GM23338 (cell line): ENCODE results near the gene DDX46. TPM values are rescaled to one million over a fixed set of nuclear protein-coding genes. Genes with fewer than 3 reads are reported as not detected.
"Not testable (repeated sequence)": the region's sequence is repeated elsewhere in the genome, so short reads cannot be mapped to it uniquely, and the experiment has no call there.

Experiments
- ATAC-seq: fragments of 200-7000 bp; cut with Tn5 transposase; 3 replicates; pipeline ENCODE4 v1.9.1; 2020
- DNase-seq: peaks from one replicate; pipeline ENCODE4 v3.0.0-alpha.2; 2015; ENCODE audit warnings: low spot score
- H2AFZ ChIP-seq: fragments of 200-600 bp; sonication (generic); 2 replicates; pipeline ENCODE4 v1.8.0; 2016; ENCODE audit warnings: antibody characterized with exemption, mild to moderate bottlenecking, moderate library complexity
- H3F3A ChIP-seq: fragments of 200-600 bp; sonication (generic); replicated peaks from 2 replicates; pipeline ENCODE4 v1.8.0; 2017; ENCODE audit warnings: antibody characterized with exemption, mixed run types, low read depth
- H3K27ac ChIP-seq: fragments of 200-600 bp; sonication (generic); 2 replicates; pipeline ENCODE4 v1.6.1; 2016; ENCODE audit warnings: low read depth
- H3K27me3 ChIP-seq: fragments of 200-600 bp; sonication (generic); 2 replicates; pipeline ENCODE4 v1.8.0; 2016; ENCODE audit warnings: mild to moderate bottlenecking, mixed run types, moderate library complexity; ENCODE audit not compliant: insufficient read depth
- H3K36me3 ChIP-seq: fragments of 200-600 bp; sonication (generic); 2 replicates; pipeline ENCODE4 v1.8.0; 2016; ENCODE audit warnings: mild to moderate bottlenecking; ENCODE audit not compliant: insufficient read depth
- H3K4me1 ChIP-seq: fragments of 200-600 bp; sonication (generic); 2 replicates; pipeline ENCODE4 v1.8.0; 2016; ENCODE audit warnings: mild to moderate bottlenecking, moderate library complexity; ENCODE audit not compliant: insufficient read depth
- H3K4me2 ChIP-seq: fragments of 200-600 bp; sonication (generic); 2 replicates; pipeline ENCODE4 v1.7.1; 2017; ENCODE audit warnings: mixed run types
- H3K4me3 ChIP-seq: fragments of 200-600 bp; sonication (generic); 2 replicates; pipeline ENCODE4 v1.6.1; 2016; ENCODE audit warnings: mixed run types
- H3K79me2 ChIP-seq: fragments of 200-600 bp; sonication (generic); replicated peaks from 2 replicates; pipeline ENCODE4 v1.8.0; 2017; ENCODE audit warnings: mild to moderate bottlenecking; ENCODE audit not compliant: insufficient read depth
- H3K9me2 ChIP-seq: fragments of 200-600 bp; sonication (generic); 2 replicates; pipeline ENCODE4 v1.8.0; 2017; ENCODE audit not compliant: insufficient read depth
- H4K20me1 ChIP-seq: fragments of 200-600 bp; sonication (generic); replicated peaks from 2 replicates; pipeline ENCODE4 v1.8.0; 2017; ENCODE audit warnings: mild to moderate bottlenecking; ENCODE audit not compliant: insufficient read depth
- H3K27ac Mint-ChIP-seq: 2 replicates; pipeline ENCODE4 v1.8.0; 2020; ENCODE audit warnings: inconsistent platforms, mild to moderate bottlenecking, moderate library complexity, mixed read lengths
- H3K27me3 Mint-ChIP-seq: 3 replicates; pipeline ENCODE4 v1.8.0; 2022; ENCODE audit warnings: low read depth, mild to moderate bottlenecking, moderate library complexity, mixed read lengths, inconsistent platforms; ENCODE audit not compliant: insufficient read depth, poor library complexity
- H3K36me3 Mint-ChIP-seq: 3 replicates; pipeline ENCODE4 v1.8.0; 2021; ENCODE audit warnings: low read depth, mild to moderate bottlenecking, inconsistent platforms, moderate library complexity, mixed read lengths
- H3K4me1 Mint-ChIP-seq: 3 replicates; pipeline ENCODE4 v1.8.0; 2020; ENCODE audit warnings: mild to moderate bottlenecking, inconsistent platforms, mixed read lengths
- H3K4me3 Mint-ChIP-seq: 3 replicates; pipeline ENCODE4 v1.8.0; 2021; ENCODE audit warnings: moderate library complexity, mild to moderate bottlenecking, inconsistent platforms, mixed read lengths
- H3K9me3 Mint-ChIP-seq: 3 replicates; pipeline ENCODE4 v1.8.0; 2020; ENCODE audit warnings: moderate library complexity, mild to moderate bottlenecking, inconsistent platforms, mixed read lengths
- CREB1 ChIP-seq: fragments of 250-450 bp; sonication (Bioruptor Pico); IDR thresholded peaks from 2 replicates; pipeline ENCODE4 v1.5.0; 2020; ENCODE audit warnings: low read depth, mild to moderate bottlenecking, moderate library complexity
- EZH2 ChIP-seq: fragments of 200-600 bp; sonication (generic); IDR thresholded peaks from one replicate; pipeline ENCODE4 v1.8.0; 2017; ENCODE audit warnings: antibody characterized with exemption, mild to moderate bottlenecking, low read depth; ENCODE audit not compliant: unreplicated experiment
- EZH2phosphoT487 ChIP-seq: fragments of 200-600 bp; sonication (generic); IDR thresholded peaks from one replicate; pipeline ENCODE4 v1.8.1; 2018; ENCODE audit warnings: antibody characterized with exemption; ENCODE audit not compliant: unreplicated experiment
- JUNB ChIP-seq: IDR thresholded peaks from one replicate; pipeline ENCODE4 v1.6.1; 2016; ENCODE audit warnings: antibody characterized with exemption; ENCODE audit not compliant: unreplicated experiment
- NANOG ChIP-seq: IDR thresholded peaks from 2 replicates; pipeline ENCODE4 v1.6.1; 2016; ENCODE audit warnings: antibody characterized with exemption, borderline replicate concordance
- POLR2AphosphoS5 ChIP-seq: IDR thresholded peaks from 2 replicates; pipeline ENCODE4 v1.6.1; 2016; ENCODE audit warnings: antibody characterized with exemption, low read depth
- STAT1 ChIP-seq: IDR thresholded peaks from one replicate; pipeline ENCODE4 v1.6.1; 2016; ENCODE audit warnings: antibody characterized with exemption; ENCODE audit not compliant: unreplicated experiment
- polyA plus RNA-seq: library from polyadenylated mRNA; unstranded; fragments of >200 nt; fragmentation: Nextera tagmentation; extraction: Ambion mirVana; gene quantifications from 2 replicates; pipeline ENCODE4 v1.2.1, GENCODE V29; 2016
- total RNA-seq: library from RNA; depleted of rRNA; stranded (reverse); fragments of >200 nt; shearing (Covaris generic); gene quantifications from 2 replicates; pipeline ENCODE4 v1.2.3, GENCODE V29; 2014
- TF ChIP-seq, protein P1 (sequence below): fragments of 250-450 bp; sonication (Bioruptor Pico); IDR thresholded peaks from 2 replicates; pipeline ENCODE4 v1.5.0; 2020; ENCODE audit warnings: mild to moderate bottlenecking, moderate library complexity
- TF ChIP-seq, protein P2 (sequence below), 2 experiments: fragments of 200-600 bp in 1 of 2; sonication (generic) in 1 of 2; conservative IDR thresholded peaks; 2 replicates each; pipeline versions ENCODE4 v1.5.1 to v1.6.1; 2016 to 2017; ENCODE audit warnings: antibody characterized with exemption in 2 of 2, low read depth in 2 of 2, mild to moderate bottlenecking in 2 of 2, moderate library complexity in 1 of 2
- TF ChIP-seq, protein P3 (sequence below): IDR thresholded peaks from 2 replicates; pipeline ENCODE4 v1.6.1; 2016; ENCODE audit warnings: antibody characterized with exemption

Gene DDX46
- total and polyA plus RNA-seq, 2 experiments from 2014 or later: 85.6 to 91.4 TPM

DNA sequence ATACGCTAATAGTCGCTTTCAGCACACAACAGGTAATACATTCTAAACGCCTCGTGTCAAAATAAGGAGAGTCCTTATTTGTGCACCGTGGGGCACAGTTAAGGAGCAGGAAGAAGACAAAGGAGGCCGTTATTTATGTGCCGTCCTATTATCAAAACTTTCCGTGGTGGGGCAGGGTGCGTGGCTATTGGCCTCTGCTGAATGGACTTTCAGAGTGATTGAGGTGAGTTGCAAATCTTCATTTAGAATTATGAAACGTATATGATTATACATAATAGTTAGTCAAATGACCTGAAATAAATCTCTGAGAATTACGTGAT lies 88.0 kb downstream of the DDX46 start:
- Mint-ChIP-seq H3K27ac (peak overlapping the region; percentile 87), H3K36me3 (peaks cover 8% of the 10 kb centered on the region; the same call in 2 of the 3 replicates), H3K4me1 (peaks cover 2% of the 10 kb centered on the region), H3K9me3 (no peaks in the 10 kb centered on the region), H3K4me3 (peak overlapping the region; percentile 87), H3K27me3 (peaks cover 14% of the 10 kb centered on the region)
- H3K36me3 ChIP-seq: no peaks in the 10 kb centered on the region; the same call in 1 of the 2 replicates
- H3K79me2 ChIP-seq: peaks cover 19% of the 10 kb centered on the region
- H3K4me3 ChIP-seq: peak overlapping the region; percentile 85
- peaks cover 30% of the 10 kb centered on the region for H3F3A ChIP-seq
- H2AFZ ChIP-seq: peak overlapping the region; percentile 81
- H3K4me1 ChIP-seq: peaks cover 8% of the 10 kb centered on the region; the same call in 1 of the 2 replicates
- DNase-seq (no peak), ATAC-seq (peak; percentile 1)
- no peaks in the 10 kb centered on the region for H3K27me3 ChIP-seq
- peak overlapping the region; percentile 88 for H3K4me2 ChIP-seq
- H3K27ac ChIP-seq: peak overlapping the region; percentile 88
- H3K9me2 ChIP-seq: no peaks in the 10 kb centered on the region
- H4K20me1 ChIP-seq: 0 out of 2 replicates have a peak, but pooled peaks cover 8% of the 10 kb centered on the region
- TF ChIP-seq CREB1 (CRISPR knock-in tag) (no peak), STAT1 (no peak), JUNB (no peak), NANOG (no peak), EZH2phosphoT487 (no peak), EZH2 (no peak), POLR2AphosphoS5 (no peak)
- TF ChIP-seq, protein P1, sequence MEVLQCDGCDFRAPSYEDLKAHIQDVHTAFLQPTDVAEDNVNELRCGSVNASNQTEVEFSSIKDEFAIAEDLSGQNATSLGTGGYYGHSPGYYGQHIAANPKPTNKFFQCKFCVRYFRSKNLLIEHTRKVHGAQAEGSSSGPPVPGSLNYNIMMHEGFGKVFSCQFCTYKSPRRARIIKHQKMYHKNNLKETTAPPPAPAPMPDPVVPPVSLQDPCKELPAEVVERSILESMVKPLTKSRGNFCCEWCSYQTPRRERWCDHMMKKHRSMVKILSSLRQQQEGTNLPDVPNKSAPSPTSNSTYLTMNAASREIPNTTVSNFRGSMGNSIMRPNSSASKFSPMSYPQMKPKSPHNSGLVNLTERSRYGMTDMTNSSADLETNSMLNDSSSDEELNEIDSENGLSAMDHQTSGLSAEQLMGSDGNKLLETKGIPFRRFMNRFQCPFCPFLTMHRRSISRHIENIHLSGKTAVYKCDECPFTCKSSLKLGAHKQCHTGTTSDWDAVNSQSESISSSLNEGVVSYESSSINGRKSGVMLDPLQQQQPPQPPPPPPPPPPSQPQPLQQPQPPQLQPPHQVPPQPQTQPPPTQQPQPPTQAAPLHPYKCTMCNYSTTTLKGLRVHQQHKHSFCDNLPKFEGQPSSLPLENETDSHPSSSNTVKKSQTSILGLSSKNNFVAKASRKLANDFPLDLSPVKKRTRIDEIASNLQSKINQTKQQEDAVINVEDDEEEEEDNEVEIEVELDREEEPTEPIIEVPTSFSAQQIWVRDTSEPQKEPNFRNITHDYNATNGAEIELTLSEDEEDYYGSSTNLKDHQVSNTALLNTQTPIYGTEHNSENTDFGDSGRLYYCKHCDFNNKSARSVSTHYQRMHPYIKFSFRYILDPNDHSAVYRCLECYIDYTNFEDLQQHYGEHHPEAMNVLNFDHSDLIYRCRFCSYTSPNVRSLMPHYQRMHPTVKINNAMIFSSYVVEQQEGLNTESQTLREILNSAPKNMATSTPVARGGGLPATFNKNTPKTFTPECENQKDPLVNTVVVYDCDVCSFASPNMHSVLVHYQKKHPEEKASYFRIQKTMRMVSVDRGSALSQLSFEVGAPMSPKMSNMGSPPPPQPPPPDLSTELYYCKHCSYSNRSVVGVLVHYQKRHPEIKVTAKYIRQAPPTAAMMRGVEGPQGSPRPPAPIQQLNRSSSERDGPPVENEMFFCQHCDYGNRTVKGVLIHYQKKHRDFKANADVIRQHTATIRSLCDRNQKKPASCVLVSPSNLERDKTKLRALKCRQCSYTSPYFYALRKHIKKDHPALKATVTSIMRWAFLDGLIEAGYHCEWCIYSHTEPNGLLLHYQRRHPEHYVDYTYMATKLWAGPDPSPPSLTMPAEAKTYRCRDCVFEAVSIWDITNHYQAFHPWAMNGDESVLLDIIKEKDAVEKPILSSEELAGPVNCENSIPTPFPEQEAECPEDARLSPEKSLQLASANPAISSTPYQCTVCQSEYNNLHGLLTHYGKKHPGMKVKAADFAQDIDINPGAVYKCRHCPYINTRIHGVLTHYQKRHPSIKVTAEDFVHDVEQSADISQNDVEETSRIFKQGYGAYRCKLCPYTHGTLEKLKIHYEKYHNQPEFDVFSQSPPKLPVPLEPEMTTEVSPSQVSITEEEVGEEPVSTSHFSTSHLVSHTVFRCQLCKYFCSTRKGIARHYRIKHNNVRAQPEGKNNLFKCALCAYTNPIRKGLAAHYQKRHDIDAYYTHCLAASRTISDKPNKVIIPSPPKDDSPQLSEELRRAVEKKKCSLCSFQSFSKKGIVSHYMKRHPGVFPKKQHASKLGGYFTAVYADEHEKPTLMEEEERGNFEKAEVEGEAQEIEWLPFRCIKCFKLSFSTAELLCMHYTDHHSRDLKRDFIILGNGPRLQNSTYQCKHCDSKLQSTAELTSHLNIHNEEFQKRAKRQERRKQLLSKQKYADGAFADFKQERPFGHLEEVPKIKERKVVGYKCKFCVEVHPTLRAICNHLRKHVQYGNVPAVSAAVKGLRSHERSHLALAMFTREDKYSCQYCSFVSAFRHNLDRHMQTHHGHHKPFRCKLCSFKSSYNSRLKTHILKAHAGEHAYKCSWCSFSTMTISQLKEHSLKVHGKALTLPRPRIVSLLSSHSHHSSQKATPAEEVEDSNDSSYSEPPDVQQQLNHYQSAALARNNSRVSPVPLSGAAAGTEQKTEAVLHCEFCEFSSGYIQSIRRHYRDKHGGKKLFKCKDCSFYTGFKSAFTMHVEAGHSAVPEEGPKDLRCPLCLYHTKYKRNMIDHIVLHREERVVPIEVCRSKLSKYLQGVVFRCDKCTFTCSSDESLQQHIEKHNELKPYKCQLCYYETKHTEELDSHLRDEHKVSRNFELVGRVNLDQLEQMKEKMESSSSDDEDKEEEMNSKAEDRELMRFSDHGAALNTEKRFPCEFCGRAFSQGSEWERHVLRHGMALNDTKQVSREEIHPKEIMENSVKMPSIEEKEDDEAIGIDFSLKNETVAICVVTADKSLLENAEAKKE (CRISPR knock-in tag): no peak
- TF ChIP-seq, protein P2, sequence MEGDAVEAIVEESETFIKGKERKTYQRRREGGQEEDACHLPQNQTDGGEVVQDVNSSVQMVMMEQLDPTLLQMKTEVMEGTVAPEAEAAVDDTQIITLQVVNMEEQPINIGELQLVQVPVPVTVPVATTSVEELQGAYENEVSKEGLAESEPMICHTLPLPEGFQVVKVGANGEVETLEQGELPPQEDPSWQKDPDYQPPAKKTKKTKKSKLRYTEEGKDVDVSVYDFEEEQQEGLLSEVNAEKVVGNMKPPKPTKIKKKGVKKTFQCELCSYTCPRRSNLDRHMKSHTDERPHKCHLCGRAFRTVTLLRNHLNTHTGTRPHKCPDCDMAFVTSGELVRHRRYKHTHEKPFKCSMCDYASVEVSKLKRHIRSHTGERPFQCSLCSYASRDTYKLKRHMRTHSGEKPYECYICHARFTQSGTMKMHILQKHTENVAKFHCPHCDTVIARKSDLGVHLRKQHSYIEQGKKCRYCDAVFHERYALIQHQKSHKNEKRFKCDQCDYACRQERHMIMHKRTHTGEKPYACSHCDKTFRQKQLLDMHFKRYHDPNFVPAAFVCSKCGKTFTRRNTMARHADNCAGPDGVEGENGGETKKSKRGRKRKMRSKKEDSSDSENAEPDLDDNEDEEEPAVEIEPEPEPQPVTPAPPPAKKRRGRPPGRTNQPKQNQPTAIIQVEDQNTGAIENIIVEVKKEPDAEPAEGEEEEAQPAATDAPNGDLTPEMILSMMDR (conservative IDR thresholded peaks at IDR 0.05; ENCODE audit: low read depth in 2 of 2): no peak
- TF ChIP-seq, protein P3, sequence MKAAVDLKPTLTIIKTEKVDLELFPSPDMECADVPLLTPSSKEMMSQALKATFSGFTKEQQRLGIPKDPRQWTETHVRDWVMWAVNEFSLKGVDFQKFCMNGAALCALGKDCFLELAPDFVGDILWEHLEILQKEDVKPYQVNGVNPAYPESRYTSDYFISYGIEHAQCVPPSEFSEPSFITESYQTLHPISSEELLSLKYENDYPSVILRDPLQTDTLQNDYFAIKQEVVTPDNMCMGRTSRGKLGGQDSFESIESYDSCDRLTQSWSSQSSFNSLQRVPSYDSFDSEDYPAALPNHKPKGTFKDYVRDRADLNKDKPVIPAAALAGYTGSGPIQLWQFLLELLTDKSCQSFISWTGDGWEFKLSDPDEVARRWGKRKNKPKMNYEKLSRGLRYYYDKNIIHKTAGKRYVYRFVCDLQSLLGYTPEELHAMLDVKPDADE: no peak

DNA sequence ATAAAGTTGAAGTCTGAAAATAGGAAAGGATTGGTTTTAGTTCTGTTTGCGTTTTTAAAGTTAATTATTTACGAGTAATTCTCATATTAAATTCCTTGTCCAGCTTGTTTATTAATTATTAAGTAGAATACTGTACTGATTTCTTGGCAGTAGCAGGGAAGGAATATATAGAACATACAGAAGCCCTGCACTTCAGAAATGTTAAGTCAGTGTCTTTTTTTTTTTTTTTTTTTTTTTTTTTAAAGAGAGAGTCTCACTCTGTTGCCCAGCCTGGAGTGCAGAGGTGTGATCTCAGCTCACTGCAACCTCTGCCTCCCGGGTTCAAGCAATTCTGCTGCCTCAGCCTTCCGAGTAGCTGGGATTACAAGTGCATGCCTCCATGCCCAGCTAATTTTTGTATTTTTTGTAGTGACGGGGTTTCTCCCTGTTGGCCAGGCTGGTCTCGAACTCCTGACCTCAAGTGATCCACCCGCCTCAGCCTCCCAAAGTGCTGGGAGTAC lies 90.9 kb downstream of the DDX46 start:
- not testable (repeated sequence) for H3K9me3 Mint-ChIP-seq, H3K27ac Mint-ChIP-seq, H3K4me2 ChIP-seq, ATAC-seq, H3K27ac ChIP-seq, H3K4me3 ChIP-seq, H3K9me2 ChIP-seq, H2AFZ ChIP-seq, H4K20me1 ChIP-seq, H3K4me1 ChIP-seq, H3K4me3 Mint-ChIP-seq, H3K4me1 Mint-ChIP-seq, H3K27me3 ChIP-seq, DNase-seq, H3K36me3 ChIP-seq
- H3F3A ChIP-seq: peaks cover 22% of the 10 kb centered on the region
- H3K79me2 ChIP-seq: peaks cover 19% of the 10 kb centered on the region
- peaks cover 14% of the 10 kb centered on the region; the same call in 2 of the 3 replicates for H3K36me3 Mint-ChIP-seq
- peaks cover 14% of the 10 kb centered on the region for H3K27me3 Mint-ChIP-seq
